Progenitor cell of endocrine pancreas (in vitro differentiated cells): ENCODE results near the gene GNA15. TPM values are rescaled to one million over a fixed set of nuclear protein-coding genes. Genes with fewer than 3 reads are reported as not detected.

Experiments used
- DNase-seq: peaks from one replicate; pipeline ENCODE4 v3.0.0; 2021; ENCODE audit warnings: low spot score; ENCODE audit not compliant: unreplicated experiment
- H3K27ac Mint-ChIP-seq: 2 replicates; pipeline ENCODE4 v1.8.0; 2021; ENCODE audit warnings: mild to moderate bottlenecking, moderate library complexity, mixed read lengths
- H3K27me3 Mint-ChIP-seq: 2 replicates; pipeline ENCODE4 v1.8.0; 2021; ENCODE audit warnings: mixed read lengths
- H3K36me3 Mint-ChIP-seq: 2 replicates; pipeline ENCODE4 v1.8.0; 2022; ENCODE audit warnings: mixed read lengths; ENCODE audit not compliant: insufficient read depth
- H3K4me1 Mint-ChIP-seq: 2 replicates; pipeline ENCODE4 v1.8.0; 2021; ENCODE audit warnings: low read depth, mixed read lengths
- H3K4me3 Mint-ChIP-seq: 2 replicates; pipeline ENCODE4 v1.8.0; 2021; ENCODE audit warnings: low read depth, mild to moderate bottlenecking, moderate library complexity, mixed read lengths
- H3K9me3 Mint-ChIP-seq: 2 replicates; pipeline ENCODE4 v1.8.0; 2021; ENCODE audit warnings: low read depth, mixed read lengths
- CTCF ChIP-seq: fragments of 200-600 bp; sonication (generic); IDR thresholded peaks from one replicate; pipeline ENCODE4 v1.5.0; 2021; ENCODE audit warnings: antibody characterized with exemption, mild to moderate bottlenecking; ENCODE audit not compliant: unreplicated experiment
- total RNA-seq: library from RNA; stranded (reverse); gene quantifications from 2 replicates; pipeline ENCODE4 v1.2.1, GENCODE V29; 2021

The GNA15 gene
- total RNA-seq, 1 donor from 2014 or later = not detected

- H3K27me3 Mint-ChIP-seq = no peaks in the 10 kb centered on the region
- H3K4me1 Mint-ChIP-seq = no peaks in the 10 kb centered on the region
- H3K36me3 Mint-ChIP-seq = peaks cover 1% of the 10 kb centered on the region
- no peak for TF ChIP-seq CTCF
- DNase-seq = no peak
- H3K4me3 Mint-ChIP-seq = no peak overlapping the region
- H3K9me3 Mint-ChIP-seq = no peaks in the 10 kb centered on the region
- no peak overlapping the region for H3K27ac Mint-ChIP-seq
Measured at GRCh38 chr19:3121396-3121795, 14.4 kb upstream of the GNA15 start.

GRCh38 chr19:3121821-3122511 lies 13.9 kb upstream of the GNA15 start:
- H3K4me1 Mint-ChIP-seq = no peaks in the 10 kb centered on the region
- no peak overlapping the region for H3K4me3 Mint-ChIP-seq
- no peak overlapping the region for H3K27ac Mint-ChIP-seq
- TF ChIP-seq CTCF = no peak
- no peak for DNase-seq
- peaks cover 1% of the 10 kb centered on the region for H3K36me3 Mint-ChIP-seq
- no peaks in the 10 kb centered on the region for H3K27me3 Mint-ChIP-seq
- no peaks in the 10 kb centered on the region for H3K9me3 Mint-ChIP-seq

- no peak overlapping the region for H3K27ac Mint-ChIP-seq
- TF ChIP-seq CTCF = no peak
- H3K4me1 Mint-ChIP-seq = no peaks in the 10 kb centered on the region
- DNase-seq = no peak
- H3K9me3 Mint-ChIP-seq = no peaks in the 10 kb centered on the region
- no peaks in the 10 kb centered on the region for H3K27me3 Mint-ChIP-seq
- H3K36me3 Mint-ChIP-seq = peaks cover 1% of the 10 kb centered on the region
- no peak overlapping the region for H3K4me3 Mint-ChIP-seq
Measured at GRCh38 chr19:3122512-3122870, 13.3 kb upstream of the GNA15 start.

- Mint-ChIP-seq H3K27ac (no peak overlapping the region), H3K4me3 (no peak overlapping the region), H3K9me3 (no peaks in the 10 kb centered on the region), H3K36me3 (peaks cover 1% of the 10 kb centered on the region), H3K4me1 (no peaks in the 10 kb centered on the region), H3K27me3 (no peaks in the 10 kb centered on the region)
- no peak for DNase-seq
- no peak for TF ChIP-seq CTCF
Measured at GRCh38 chr19:3123088-3123721, 12.6 kb upstream of the GNA15 start.

GRCh38 chr19:3123956-3124355 lies 11.9 kb upstream of the GNA15 start:
- H3K27ac Mint-ChIP-seq = no peak overlapping the region
- H3K9me3 Mint-ChIP-seq = peaks cover under 1% of the 10 kb centered on the region
- no peak for DNase-seq
- no peak overlapping the region for H3K4me3 Mint-ChIP-seq
- no peaks in the 10 kb centered on the region for H3K27me3 Mint-ChIP-seq
- H3K4me1 Mint-ChIP-seq = no peaks in the 10 kb centered on the region
- TF ChIP-seq CTCF = no peak
- peaks cover 1% of the 10 kb centered on the region for H3K36me3 Mint-ChIP-seq
